Peyer's patch (tissue), 4 donors: Measurements from ENCODE around the gene CSF2RB. TPM values are rescaled to one million over a fixed set of nuclear protein-coding genes. Genes with fewer than 3 reads are reported as not detected.

Source experiments
- DNase-seq, 3 donors: peaks; one replicate each; pipeline ENCODE4 v3.0.0-alpha.2; 2017 to 2019
- H3K27ac ChIP-seq, 4 donors: fragments of 200-600 bp; sonication (generic); one replicate each; pipeline ENCODE4 v1.5.1; 2016 to 2019
- H3K27me3 ChIP-seq, 2 donors: fragments of 200-600 bp; sonication (generic); one replicate each; pipeline ENCODE4 v1.5.1; 2019
- H3K36me3 ChIP-seq, 3 donors: fragments of 200-600 bp; sonication (generic); one replicate each; pipeline ENCODE4 v1.5.1; 2016 to 2019
- H3K4me1 ChIP-seq, 4 donors: fragments of 200-600 bp; sonication (generic); one replicate each; pipeline ENCODE4 v1.5.1; 2016 to 2019
- H3K4me3 ChIP-seq, 4 donors: fragments of 200-600 bp; sonication (generic); 1 replicate in 3 of 4; 2 replicates in 1 of 4; pipeline ENCODE4 v1.5.1; 2016 to 2019; ENCODE audit warnings: mild to moderate bottlenecking in 1 of 4
- H3K9me3 ChIP-seq, 4 donors: fragments of 200-600 bp; sonication (generic); one replicate each; pipeline ENCODE4 v1.5.1; 2016 to 2019; ENCODE audit warnings: mild to moderate bottlenecking in 1 of 4
- POLR2A ChIP-seq, 2 donors: fragments of 450-650 bp; IDR thresholded peaks; one replicate each; pipeline ENCODE4 v1.5.1; 2017; ENCODE audit warnings: antibody characterized with exemption in 2 of 2, mild to moderate bottlenecking in 2 of 2, moderate library complexity in 2 of 2
- total RNA-seq, 4 donors: library from RNA; depleted of rRNA; stranded (reverse); fragments of >200 nt; gene quantifications; one replicate each; pipeline ENCODE4 v1.1.0, GENCODE V29; 2016
- TF ChIP-seq, protein P1 (sequence below), 6 experiments: fragments of 450-650 bp in 4 of 6; fragments of 200-600 bp in 2 of 6; sonication (generic) in 1 of 6; IDR thresholded peaks; one replicate each; pipeline ENCODE4 v1.5.1; 2017 to 2019; ENCODE audit warnings: antibody characterized with exemption in 6 of 6, mild to moderate bottlenecking in 3 of 6, moderate library complexity in 1 of 6

The CSF2RB gene
- total RNA-seq, 4 donors from 2014 or later: 0.88 to 24.8 (median 4.3) TPM

DNA sequence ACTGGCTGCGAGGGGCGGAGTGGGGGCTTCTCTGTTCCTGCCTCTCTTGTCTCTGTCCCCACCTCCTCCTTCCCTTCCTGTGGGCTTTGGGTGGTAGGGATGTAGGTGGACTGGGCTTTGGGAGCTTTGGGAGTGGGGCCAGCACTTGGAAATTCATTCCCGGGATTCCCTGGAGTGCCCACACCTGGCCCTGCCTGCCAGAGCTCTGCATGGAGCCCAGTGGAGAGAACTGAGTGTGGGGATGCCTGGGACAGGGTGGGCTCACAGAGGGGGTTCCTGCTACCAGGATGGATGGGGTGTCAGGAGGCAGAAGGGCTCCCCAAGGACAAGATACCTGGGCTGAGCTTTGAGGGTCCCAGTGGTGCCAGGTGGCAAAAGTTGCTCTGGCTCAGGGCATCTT lies 22.3 kb downstream of the CSF2RB start:
- Histone ChIP-seq H3K4me1 (no peaks in the 10 kb centered on the region), H3K27me3 (no peaks in the 10 kb centered on the region), H3K4me3 (no peak overlapping the region), H3K9me3 (no peaks in the 10 kb centered on the region), H3K36me3 (no peaks in the 10 kb centered on the region), H3K27ac (no peak overlapping the region)
- no peak for DNase-seq
- TF ChIP-seq, protein P1, sequence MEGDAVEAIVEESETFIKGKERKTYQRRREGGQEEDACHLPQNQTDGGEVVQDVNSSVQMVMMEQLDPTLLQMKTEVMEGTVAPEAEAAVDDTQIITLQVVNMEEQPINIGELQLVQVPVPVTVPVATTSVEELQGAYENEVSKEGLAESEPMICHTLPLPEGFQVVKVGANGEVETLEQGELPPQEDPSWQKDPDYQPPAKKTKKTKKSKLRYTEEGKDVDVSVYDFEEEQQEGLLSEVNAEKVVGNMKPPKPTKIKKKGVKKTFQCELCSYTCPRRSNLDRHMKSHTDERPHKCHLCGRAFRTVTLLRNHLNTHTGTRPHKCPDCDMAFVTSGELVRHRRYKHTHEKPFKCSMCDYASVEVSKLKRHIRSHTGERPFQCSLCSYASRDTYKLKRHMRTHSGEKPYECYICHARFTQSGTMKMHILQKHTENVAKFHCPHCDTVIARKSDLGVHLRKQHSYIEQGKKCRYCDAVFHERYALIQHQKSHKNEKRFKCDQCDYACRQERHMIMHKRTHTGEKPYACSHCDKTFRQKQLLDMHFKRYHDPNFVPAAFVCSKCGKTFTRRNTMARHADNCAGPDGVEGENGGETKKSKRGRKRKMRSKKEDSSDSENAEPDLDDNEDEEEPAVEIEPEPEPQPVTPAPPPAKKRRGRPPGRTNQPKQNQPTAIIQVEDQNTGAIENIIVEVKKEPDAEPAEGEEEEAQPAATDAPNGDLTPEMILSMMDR (IDR thresholded peaks at IDR 0.05): no peak
- no peak for TF ChIP-seq POLR2A (IDR thresholded peaks at IDR 0.05)

DNA sequence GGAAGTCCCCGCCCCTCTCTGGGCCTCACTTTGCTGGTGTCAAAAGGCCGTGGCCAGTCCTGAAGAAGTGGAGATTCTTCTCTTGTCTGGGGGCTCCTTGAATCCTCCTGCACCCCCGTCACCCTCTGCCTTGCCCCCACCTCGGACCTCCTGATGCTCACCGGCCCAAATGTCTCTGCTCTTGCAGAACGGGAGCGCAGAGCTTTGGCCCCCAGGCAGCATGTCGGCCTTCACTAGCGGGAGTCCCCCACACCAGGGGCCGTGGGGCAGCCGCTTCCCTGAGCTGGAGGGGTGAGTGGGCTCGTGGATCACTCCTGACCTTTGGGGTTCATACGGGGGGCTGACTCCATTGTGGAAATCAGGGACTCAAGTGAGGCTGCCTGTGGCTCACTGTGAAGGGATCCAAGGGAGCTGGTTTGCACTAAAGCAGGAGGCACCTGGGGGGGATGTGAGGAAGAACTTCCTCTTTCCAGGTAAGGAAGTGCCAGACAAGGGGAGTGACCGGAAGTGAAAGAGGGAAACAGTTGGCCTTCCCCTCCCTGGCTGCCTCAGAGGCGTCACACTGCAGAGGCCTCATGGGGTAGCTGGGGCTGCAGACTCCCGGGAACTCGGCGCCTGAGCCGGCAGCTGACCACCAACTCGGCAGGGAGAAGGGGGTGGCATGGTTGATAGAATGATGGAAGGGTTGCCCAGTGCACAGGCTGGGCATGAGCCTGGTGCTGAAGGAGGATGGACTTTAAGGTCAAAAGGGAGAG lies 23.1 kb downstream of the CSF2RB start:
- DNase-seq: no peak
- Histone ChIP-seq H3K4me3 (no peak overlapping the region), H3K4me1 (no peaks in the 10 kb centered on the region), H3K27ac (no peak overlapping the region), H3K36me3 (no peaks in the 10 kb centered on the region), H3K9me3 (no peaks in the 10 kb centered on the region), H3K27me3 (no peaks in the 10 kb centered on the region)
- TF ChIP-seq, protein P1 (IDR thresholded peaks at IDR 0.05): no peak
- no peak for TF ChIP-seq POLR2A (IDR thresholded peaks at IDR 0.05)

DNA sequence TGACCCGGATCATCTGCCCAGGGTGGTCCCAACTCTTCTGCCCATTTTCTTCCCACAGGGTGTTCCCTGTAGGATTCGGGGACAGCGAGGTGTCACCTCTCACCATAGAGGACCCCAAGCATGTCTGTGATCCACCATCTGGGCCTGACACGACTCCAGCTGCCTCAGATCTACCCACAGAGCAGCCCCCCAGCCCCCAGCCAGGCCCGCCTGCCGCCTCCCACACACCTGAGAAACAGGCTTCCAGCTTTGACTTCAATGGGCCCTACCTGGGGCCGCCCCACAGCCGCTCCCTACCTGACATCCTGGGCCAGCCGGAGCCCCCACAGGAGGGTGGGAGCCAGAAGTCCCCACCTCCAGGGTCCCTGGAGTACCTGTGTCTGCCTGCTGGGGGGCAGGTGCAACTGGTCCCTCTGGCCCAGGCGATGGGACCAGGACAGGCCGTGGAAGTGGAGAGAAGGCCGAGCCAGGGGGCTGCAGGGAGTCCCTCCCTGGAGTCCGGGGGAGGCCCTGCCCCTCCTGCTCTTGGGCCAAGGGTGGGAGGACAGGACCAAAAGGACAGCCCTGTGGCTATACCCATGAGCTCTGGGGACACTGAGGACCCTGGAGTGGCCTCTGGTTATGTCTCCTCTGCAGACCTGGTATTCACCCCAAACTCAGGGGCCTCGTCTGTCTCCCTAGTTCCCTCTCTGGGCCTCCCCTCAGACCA lies 24.0 kb downstream of the CSF2RB start:
- Histone ChIP-seq H3K4me3 (no peak overlapping the region), H3K27ac (no peak overlapping the region), H3K4me1 (no peaks in the 10 kb centered on the region), H3K9me3 (no peaks in the 10 kb centered on the region), H3K27me3 (no peaks in the 10 kb centered on the region), H3K36me3 (no peaks in the 10 kb centered on the region)
- peak in 1 of 3 donors; percentile 37 for DNase-seq
- no peak for TF ChIP-seq POLR2A (IDR thresholded peaks at IDR 0.05)
- TF ChIP-seq, protein P1 (IDR thresholded peaks at IDR 0.05): no peak

DNA sequence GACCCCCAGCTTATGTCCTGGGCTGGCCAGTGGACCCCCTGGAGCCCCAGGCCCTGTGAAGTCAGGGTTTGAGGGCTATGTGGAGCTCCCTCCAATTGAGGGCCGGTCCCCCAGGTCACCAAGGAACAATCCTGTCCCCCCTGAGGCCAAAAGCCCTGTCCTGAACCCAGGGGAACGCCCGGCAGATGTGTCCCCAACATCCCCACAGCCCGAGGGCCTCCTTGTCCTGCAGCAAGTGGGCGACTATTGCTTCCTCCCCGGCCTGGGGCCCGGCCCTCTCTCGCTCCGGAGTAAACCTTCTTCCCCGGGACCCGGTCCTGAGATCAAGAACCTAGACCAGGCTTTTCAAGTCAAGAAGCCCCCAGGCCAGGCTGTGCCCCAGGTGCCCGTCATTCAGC lies 24.6 kb downstream of the CSF2RB start:
- Histone ChIP-seq H3K27ac (no peak overlapping the region), H3K4me1 (no peaks in the 10 kb centered on the region), H3K27me3 (no peaks in the 10 kb centered on the region), H3K4me3 (no peak overlapping the region), H3K36me3 (no peaks in the 10 kb centered on the region), H3K9me3 (no peaks in the 10 kb centered on the region)
- peak in 1 of 3 donors; percentile 41 for DNase-seq
- TF ChIP-seq, protein P1 (IDR thresholded peaks at IDR 0.05): no peak
- TF ChIP-seq POLR2A (IDR thresholded peaks at IDR 0.05): no peak

DNA sequence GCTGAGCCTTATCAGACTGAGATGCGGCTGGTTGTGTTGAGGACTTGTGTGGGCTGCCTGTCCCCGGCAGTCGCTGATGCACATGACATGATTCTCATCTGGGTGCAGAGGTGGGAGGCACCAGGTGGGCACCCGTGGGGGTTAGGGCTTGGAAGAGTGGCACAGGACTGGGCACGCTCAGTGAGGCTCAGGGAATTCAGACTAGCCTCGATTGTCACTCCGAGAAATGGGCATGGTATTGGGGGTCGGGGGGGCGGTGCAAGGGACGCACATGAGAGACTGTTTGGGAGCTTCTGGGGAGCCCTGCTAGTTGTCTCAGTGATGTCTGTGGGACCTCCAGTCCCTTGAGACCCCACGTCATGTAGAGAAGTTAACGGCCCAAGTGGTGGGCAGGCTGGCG lies 25.5 kb downstream of the CSF2RB start:
- no peak for DNase-seq
- TF ChIP-seq, protein P1 (IDR thresholded peaks at IDR 0.05): no peak
- TF ChIP-seq POLR2A (IDR thresholded peaks at IDR 0.05): no peak
- no peak overlapping the region for H3K4me3 ChIP-seq
- no peaks in the 10 kb centered on the region for H3K36me3 ChIP-seq
- H3K27me3 ChIP-seq: no peaks in the 10 kb centered on the region
- no peaks in the 10 kb centered on the region for H3K4me1 ChIP-seq
- no peaks in the 10 kb centered on the region for H3K9me3 ChIP-seq
- H3K27ac ChIP-seq: no peak overlapping the region
